Lung (tissue), 12 donors: ENCODE measurements around the gene LSM7. TPM values are rescaled to one million over a fixed set of nuclear protein-coding genes. Genes with fewer than 3 reads are reported as not detected.

Experiments
- ATAC-seq: fragments of 200-7000 bp; cut with Tn5 transposase; one replicate; pipeline ENCODE4 v1.9.1; 2020; ENCODE audit warnings: moderate number of reproducible peaks; ENCODE audit not compliant: insufficient read depth, low FRiP score
- DNase-seq, 3 donors: peaks; one replicate each; pipeline ENCODE4 v3.0.0-alpha.2; 2013 to 2017
- H3K27ac ChIP-seq, 2 donors: one replicate each; pipeline ENCODE4 v1.5.1; 2013; ENCODE audit warnings: mild to moderate bottlenecking in 2 of 2, moderate library complexity in 2 of 2, control low read depth in 1 of 2, inconsistent platforms in 1 of 2, low read depth in 1 of 2, low read length in 1 of 2
- H3K27me3 ChIP-seq, 3 donors: one replicate each; pipeline ENCODE4 v1.5.1; 2013; ENCODE audit warnings: low read length in 2 of 3; ENCODE audit not compliant: control insufficient read depth in 3 of 3, insufficient read depth in 3 of 3
- H3K36me3 ChIP-seq, 4 donors: one replicate each; pipeline ENCODE4 v1.5.1; 2013; ENCODE audit warnings: low read length in 4 of 4, mild to moderate bottlenecking in 1 of 4, moderate library complexity in 1 of 4; ENCODE audit not compliant: control insufficient read depth in 4 of 4, insufficient read depth in 4 of 4
- H3K4me1 ChIP-seq, 5 donors: one replicate each; pipeline ENCODE4 v1.5.1; 2013; ENCODE audit warnings: low read length in 5 of 5, mild to moderate bottlenecking in 2 of 5, moderate library complexity in 1 of 5; ENCODE audit not compliant: control insufficient read depth in 5 of 5, insufficient read depth in 5 of 5
- H3K4me3 ChIP-seq: one replicate; pipeline ENCODE4 v1.5.1; 2013; ENCODE audit warnings: mild to moderate bottlenecking, control low read depth, moderate library complexity
- H3K9ac ChIP-seq, 2 donors: one replicate each; pipeline ENCODE4 v1.5.1; 2013; ENCODE audit warnings: low read length in 2 of 2, control low read depth in 1 of 2; ENCODE audit not compliant: insufficient read depth in 1 of 2
- H3K9me3 ChIP-seq, 4 donors: one replicate each; pipeline ENCODE4 v1.5.1; 2013; ENCODE audit warnings: low read length in 3 of 4, mild to moderate bottlenecking in 1 of 4, moderate library complexity in 1 of 4; ENCODE audit not compliant: control insufficient read depth in 4 of 4, insufficient read depth in 3 of 4
- CTCF ChIP-seq: IDR thresholded peaks from 2 replicates; pipeline ENCODE4 v1.5.1; 2012; ENCODE audit warnings: mild to moderate bottlenecking; ENCODE audit errors: control extremely low read depth, extremely low read depth
- WGBS, 2 donors: extraction: QIAGEN DNeasy Blood & Tissue Kit; methylation state at CpG; one replicate each; pipeline ENCODE4 v1.1.7; 2013; 5-methylcytosine and 5-hydroxymethylcytosine counted together
- polyA plus RNA-seq, 2 donors: library from polyadenylated mRNA; stranded (reverse); fragments of 200-250 nt; gene quantifications; one replicate each; pipeline ENCODE4 v1.2.1, GENCODE V29; 2013
- total RNA-seq, 2 donors: library from RNA; depleted of rRNA in 1 of 2; stranded (reverse); fragments of >200 nt in 1 of 2; gene quantifications; one replicate each; pipeline ENCODE4 v1.2.1, GENCODE V29; 2014 to 2021
- donor health status: control.
- donor health status: control.
- donor health status: Bipolar disorder and iron deficiency.
- donor health status: healthy.
- donor health status: DM: yes; HTN: yes; CAD: no.

Gene LSM7
- total and polyA plus RNA-seq, 4 donors = 54.9 to 307 (median 191) TPM

GRCh38 chr19:2287585-2288337, 40.6 kb downstream of the LSM7 start:
- H3K27ac ChIP-seq = peak overlapping the region in 1 of 2 donors; percentile 18
- TF ChIP-seq CTCF = no peak
- no peak for ATAC-seq
- WGBS, 2 donors = 42 to 72% methylated on average over 13 of the region's 13 CpGs
- no peak overlapping the region for H3K9ac ChIP-seq
- H3K36me3 ChIP-seq = peaks cover 0 to 1% (median 0%) of the 10 kb centered on the region in 4 donors
- DNase-seq = no peak
- H3K9me3 ChIP-seq = no peaks in the 10 kb centered on the region
- H3K4me1 ChIP-seq = peaks cover 0 to 22% (median 9%) of the 10 kb centered on the region in 5 donors
- H3K27me3 ChIP-seq = peaks cover 11 to 43% (median 24%) of the 10 kb centered on the region in 3 donors
- H3K4me3 ChIP-seq = no peak overlapping the region

- Histone ChIP-seq H3K9ac (no peak overlapping the region), H3K4me1 (peaks cover 0 to 24% (median 13%) of the 10 kb centered on the region in 5 donors), H3K9me3 (no peaks in the 10 kb centered on the region), H3K27me3 (peaks cover 11 to 35% (median 15%) of the 10 kb centered on the region in 3 donors), H3K36me3 (no peaks in the 10 kb centered on the region), H3K27ac (no peak overlapping the region), H3K4me3 (no peak overlapping the region)
- no peak for TF ChIP-seq CTCF
- 83 to 91% methylated on average over 20 of the region's 20 CpGs for WGBS, 2 donors
- DNase-seq = no peak
- no peak for ATAC-seq
Measured at GRCh38 chr19:2286402-2287140, 41.8 kb downstream of the LSM7 start.

GRCh38 chr19:2283835-2284507, 44.4 kb downstream of the LSM7 start:
- Histone ChIP-seq H3K9ac (no peak overlapping the region), H3K4me1 (peaks cover 0 to 12% (median 3%) of the 10 kb centered on the region in 5 donors), H3K27me3 (peaks cover 0 to 17% (median 4%) of the 10 kb centered on the region in 3 donors), H3K4me3 (no peak overlapping the region), H3K36me3 (no peaks in the 10 kb centered on the region), H3K9me3 (no peaks in the 10 kb centered on the region), H3K27ac (no peak overlapping the region)
- WGBS, 2 donors = 90 to 95% methylated on average over 8 of the region's 8 CpGs
- DNase-seq (no peak), ATAC-seq (no peak)
- TF ChIP-seq CTCF = no peak
